Small intestine (tissue), 7 donors: ENCODE data around the gene TTC23. TPM values are rescaled to one million over a fixed set of nuclear protein-coding genes. Genes with fewer than 3 reads are reported as not detected.

Experiments
- DNase-seq, 2 donors: peaks; one replicate each; pipeline versions ENCODE4 v3.0.0 to v3.0.0-alpha.2; 2013
- FAIRE-seq: peaks from 2 replicates; lab custom pipeline; 2012; peaks lifted over from hg19 to GRCh38; lab: Jason Lieb, UNC
- H3K27ac ChIP-seq, 3 donors: one replicate each; pipeline ENCODE4 v1.5.1; 2013; ENCODE audit warnings: low read length in 2 of 3, mild to moderate bottlenecking in 2 of 3, control low read depth in 1 of 3, inconsistent platforms in 1 of 3, low read depth in 1 of 3, moderate library complexity in 1 of 3
- H3K27me3 ChIP-seq, 3 donors: one replicate each; pipeline ENCODE4 v1.6.1; 2013; ENCODE audit warnings: low read length in 3 of 3, inconsistent platforms in 1 of 3; ENCODE audit not compliant: control insufficient read depth in 3 of 3, insufficient read depth in 3 of 3
- H3K36me3 ChIP-seq, 3 donors: one replicate each; pipeline ENCODE4 v1.6.1; 2013; ENCODE audit warnings: low read length in 3 of 3, inconsistent platforms in 1 of 3, low read depth in 1 of 3, mild to moderate bottlenecking in 1 of 3, moderate library complexity in 1 of 3; ENCODE audit not compliant: control insufficient read depth in 3 of 3, insufficient read depth in 2 of 3
- H3K4me1 ChIP-seq, 3 donors: one replicate each; pipeline ENCODE4 v1.6.1; 2013; ENCODE audit warnings: low read length in 2 of 3, inconsistent platforms in 1 of 3, low read depth in 1 of 3, mild to moderate bottlenecking in 1 of 3, moderate library complexity in 1 of 3; ENCODE audit not compliant: control insufficient read depth in 3 of 3, insufficient read depth in 2 of 3
- H3K4me3 ChIP-seq, 3 donors: one replicate each; pipeline ENCODE4 v1.5.1; 2013; ENCODE audit warnings: low read length in 3 of 3, control low read depth in 1 of 3, inconsistent platforms in 1 of 3, low read depth in 1 of 3, mild to moderate bottlenecking in 1 of 3, moderate library complexity in 1 of 3
- H3K9me3 ChIP-seq, 2 donors: one replicate each; pipeline ENCODE4 v1.6.1; 2013; ENCODE audit warnings: low read depth in 1 of 2, low read length in 1 of 2; ENCODE audit not compliant: control insufficient read depth in 2 of 2, insufficient read depth in 1 of 2
- WGBS, 3 donors: extraction: QIAGEN DNeasy Blood & Tissue Kit; methylation state at CpG; one replicate each; pipeline ENCODE4 v1.1.7; 2013; 5-methylcytosine and 5-hydroxymethylcytosine counted together
- polyA plus RNA-seq, 4 donors: library from polyadenylated mRNA; stranded (reverse) in 3 of 4; unstranded in 1 of 4; fragments of 200-250 nt in 3 of 4; fragments of 120-200 nt in 1 of 4; gene quantifications; one replicate each; pipeline versions ENCODE4 v1.2.1 to v1.2.3, GENCODE V29; 2013
- donor health status: healthy with polysubstance abuse.
- donor health status: control.
- donor health status: control.
- donor health status: Bipolar disorder and iron deficiency.
- donor health status: healthy.

The TTC23 gene
- polyA plus RNA-seq, 4 donors: 3.6 to 17.2 (median 6.3) TPM

DNA sequence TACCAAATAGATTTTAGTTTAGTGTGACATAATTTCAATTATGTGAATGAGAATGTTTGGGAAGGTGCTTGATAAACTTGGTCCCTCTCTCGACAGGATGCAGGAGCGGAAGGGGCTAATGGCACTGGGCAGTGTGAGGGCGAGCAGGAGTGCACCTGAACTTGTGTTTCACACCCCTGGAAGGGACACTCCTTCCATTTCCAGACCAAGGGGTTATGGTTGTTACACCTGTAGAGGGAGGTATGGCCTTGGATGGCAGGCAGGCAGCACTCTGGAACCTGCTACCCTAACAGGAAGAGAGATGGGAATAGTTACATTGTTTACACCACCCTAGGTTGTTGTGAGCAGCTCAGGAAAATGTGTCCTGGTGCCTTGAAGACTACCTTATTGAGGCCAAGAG, 122.5 kb downstream of the TTC23 start:
- peaks cover 0 to 7% of the 10 kb centered on the region in 2 donors for H3K9me3 ChIP-seq
- 97 to 98% (median 98%) methylated on average over 3 of the region's 3 CpGs for WGBS, 3 donors
- H3K27me3 ChIP-seq: no peaks in the 10 kb centered on the region
- no peak overlapping the region for H3K4me3 ChIP-seq
- FAIRE-seq (no peak), DNase-seq (no peak)
- peaks cover 4 to 17% (median 5%) of the 10 kb centered on the region in 3 donors for H3K4me1 ChIP-seq
- no peak overlapping the region for H3K27ac ChIP-seq
- H3K36me3 ChIP-seq: peaks cover 0 to 29% (median 0%) of the 10 kb centered on the region in 3 donors

- H3K27ac ChIP-seq: no peak overlapping the region
Measured at GRCh38 chr15:99126131-99126588, 123.2 kb downstream of the TTC23 start.

DNA sequence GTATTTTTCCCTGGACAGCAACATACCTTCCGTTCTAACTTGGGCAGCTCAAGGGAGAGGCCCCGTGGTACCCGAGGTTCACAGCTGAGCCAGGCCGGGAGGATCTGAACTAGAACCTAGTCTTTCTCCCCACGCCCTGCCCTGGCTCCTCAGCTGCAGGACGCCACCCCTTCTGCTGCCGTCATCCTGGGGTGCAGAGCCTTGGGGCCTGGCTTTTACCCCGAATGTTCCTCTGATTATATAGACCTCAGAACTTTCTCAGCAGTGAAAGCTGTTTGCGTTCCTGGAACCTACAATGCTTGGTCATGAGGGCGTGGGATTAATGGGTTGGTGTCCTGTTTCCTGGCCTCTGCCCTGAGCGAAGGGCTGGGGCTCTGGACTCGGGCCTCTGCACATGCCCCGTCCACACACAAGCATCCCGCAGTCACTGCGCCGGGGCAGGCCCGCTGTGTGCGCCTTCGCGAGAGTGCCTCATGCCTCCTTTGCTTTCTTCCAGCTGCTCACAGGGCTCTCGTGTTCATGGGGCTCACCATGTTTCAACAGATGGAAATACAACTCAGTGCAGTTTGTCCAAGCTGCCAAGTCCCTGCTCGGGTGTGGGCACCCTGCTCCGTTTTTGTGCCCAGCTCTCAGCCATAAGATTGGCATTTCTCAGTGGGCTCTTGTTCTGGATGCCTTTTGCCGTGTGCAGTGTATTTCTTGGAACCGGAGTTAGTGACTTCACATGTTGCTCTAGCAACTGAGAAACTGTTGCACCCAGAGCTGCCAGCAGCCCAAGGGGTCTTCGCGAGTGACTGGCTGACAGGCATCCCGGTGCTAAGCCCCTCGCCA, 124.1 kb downstream of the TTC23 start:
- 83 to 86% (median 86%) methylated on average over 29 of the region's 29 CpGs for WGBS, 3 donors
- Histone ChIP-seq H3K36me3 (peaks cover 0 to 13% (median 0%) of the 10 kb centered on the region in 3 donors), H3K4me3 (no peak overlapping the region), H3K27ac (peak overlapping the region in 1 of 3 donors; percentile 3), H3K9me3 (no peaks in the 10 kb centered on the region), H3K4me1 (peaks cover 4 to 15% (median 5%) of the 10 kb centered on the region in 3 donors), H3K27me3 (no peaks in the 10 kb centered on the region)
- FAIRE-seq (no peak), DNase-seq (no peak)

More at GRCh38 chr15:99126131-99126588, 123.2 kb downstream of the TTC23 start:
- 92 to 97% (median 94%) methylated on average over 7 of the region's 7 CpGs for WGBS, 3 donors
- DNase-seq (no peak), FAIRE-seq (no peak)
- H3K27me3 ChIP-seq: no peaks in the 10 kb centered on the region
- H3K4me3 ChIP-seq: no peak overlapping the region
- peaks cover 0 to 22% (median 0%) of the 10 kb centered on the region in 3 donors for H3K36me3 ChIP-seq
- peaks cover 0 to 1% of the 10 kb centered on the region in 2 donors for H3K9me3 ChIP-seq
- H3K4me1 ChIP-seq: peaks cover 4 to 15% (median 5%) of the 10 kb centered on the region in 3 donors

GRCh38 chr15:99124641-99125040, 124.7 kb downstream of the TTC23 start:
- peak overlapping the region in 1 of 3 donors; percentile 3 for H3K27ac ChIP-seq
- H3K36me3 ChIP-seq: peaks cover 0 to 13% (median 0%) of the 10 kb centered on the region in 3 donors
- FAIRE-seq: no peak
- DNase-seq: no peak
- 82 to 89% (median 85%) methylated on average over 8 of the region's 8 CpGs for WGBS, 3 donors
- H3K27me3 ChIP-seq: no peaks in the 10 kb centered on the region
- H3K4me3 ChIP-seq: no peak overlapping the region
- no peaks in the 10 kb centered on the region for H3K9me3 ChIP-seq
- H3K4me1 ChIP-seq: peaks cover 4 to 15% (median 5%) of the 10 kb centered on the region in 3 donors

GRCh38 chr15:99123713-99124451, 125.5 kb downstream of the TTC23 start:
- H3K27me3 ChIP-seq: no peaks in the 10 kb centered on the region
- DNase-seq (peak; percentile 90 to 93), FAIRE-seq (no peak)
- peaks cover 4 to 15% (median 5%) of the 10 kb centered on the region in 3 donors for H3K4me1 ChIP-seq
- peak overlapping the region; percentile 12 to 75 (median 57) for H3K27ac ChIP-seq
- H3K9me3 ChIP-seq: no peaks in the 10 kb centered on the region
- 15 to 26% (median 26%) methylated on average over 20 of the region's 20 CpGs for whole genome bisulfite sequencing, 3 donors
- no peak overlapping the region for H3K4me3 ChIP-seq
- peaks cover 0 to 13% (median 0%) of the 10 kb centered on the region in 3 donors for H3K36me3 ChIP-seq

- 28 to 52% (median 40%) methylated on average over 22 of the region's 22 CpGs for WGBS, 3 donors
- no peaks in the 10 kb centered on the region for H3K9me3 ChIP-seq
- H3K27ac ChIP-seq: peak overlapping the region; percentile 12 to 75 (median 57)
- H3K4me1 ChIP-seq: peaks cover 4 to 15% (median 5%) of the 10 kb centered on the region in 3 donors
- H3K4me3 ChIP-seq: no peak overlapping the region
- peaks cover 0 to 10% (median 0%) of the 10 kb centered on the region in 3 donors for H3K36me3 ChIP-seq
- DNase-seq (no peak), FAIRE-seq (no peak)
- no peaks in the 10 kb centered on the region for H3K27me3 ChIP-seq
Measured at GRCh38 chr15:99122831-99123712, 126.3 kb downstream of the TTC23 start.

DNA sequence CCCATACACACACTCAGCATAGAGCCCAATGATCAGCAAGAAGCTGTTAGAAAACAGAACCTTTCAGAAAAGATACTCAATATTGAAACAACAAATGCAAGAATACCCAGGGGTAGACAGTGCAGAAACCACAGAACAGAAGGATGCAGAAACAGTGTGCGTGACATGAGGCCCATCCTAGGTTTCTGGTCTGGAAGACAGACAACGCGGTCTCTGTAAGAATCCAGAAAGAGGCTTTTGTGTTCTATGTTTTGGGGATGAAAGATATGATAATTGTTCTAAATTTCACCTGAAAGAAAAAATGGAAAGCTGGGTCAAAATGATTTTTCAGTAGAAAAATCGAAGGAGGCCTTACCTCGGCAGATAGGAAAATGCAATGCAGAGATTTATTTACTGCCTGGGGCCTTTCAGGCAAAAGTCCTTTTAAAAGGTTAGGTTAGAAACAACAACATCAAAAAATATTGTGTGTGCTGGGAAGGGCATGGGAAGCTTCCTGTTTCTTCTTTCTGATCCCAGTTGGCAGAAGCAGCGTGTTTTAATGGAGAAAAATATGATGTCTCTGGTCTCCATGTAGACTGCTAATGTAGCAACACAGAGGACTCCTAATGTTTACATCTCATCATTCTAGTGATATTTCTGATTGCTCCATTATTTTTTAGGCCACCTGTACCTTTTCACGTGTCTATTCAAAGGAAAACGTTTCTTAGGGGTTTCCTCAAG, 127.5 kb downstream of the TTC23 start:
- H3K36me3 ChIP-seq: peaks cover 0 to 7% (median 0%) of the 10 kb centered on the region in 3 donors
- H3K9me3 ChIP-seq: no peaks in the 10 kb centered on the region
- peaks cover 4 to 15% (median 5%) of the 10 kb centered on the region in 3 donors for H3K4me1 ChIP-seq
- H3K27me3 ChIP-seq: no peaks in the 10 kb centered on the region
- no peak overlapping the region for H3K4me3 ChIP-seq
- H3K27ac ChIP-seq: no peak overlapping the region
- FAIRE-seq: no peak
- WGBS, 3 donors: 77 to 85% (median 83%) methylated on average over 8 of the region's 8 CpGs
- no peak for DNase-seq
